AG08396 (cell line): ENCODE measurements around the gene LAIR1.
"Not testable (repeated sequence)": the region's sequence is repeated elsewhere in the genome, so short reads cannot be mapped to it uniquely, and the experiment has no call there.

Experiments
- DNase-seq: peaks from one replicate; pipeline ENCODE4 v3.0.0; 2012; ENCODE audit warnings: low spot score, mixed read lengths

The LAIR1 gene

GRCh38 chr19:54341295-54341694 is 23.4 kb downstream of the LAIR1 start:
- DNase-seq = no peak

GRCh38 chr19:54339646-54340358 is 24.9 kb downstream of the LAIR1 start:
- DNase-seq = no peak

GRCh38 chr19:54338521-54338920 is 26.2 kb downstream of the LAIR1 start:
- DNase-seq = no peak

- DNase-seq = no peak
Observed at GRCh38 chr19:54337858-54338230, 26.9 kb downstream of the LAIR1 start.

- DNase-seq = no peak
Observed at GRCh38 chr19:54336893-54337857, 27.6 kb downstream of the LAIR1 start.

GRCh38 chr19:54335979-54336892 is 28.5 kb downstream of the LAIR1 start:
- no peak for DNase-seq

GRCh38 chr19:54335164-54335563 is 29.6 kb downstream of the LAIR1 start:
- DNase-seq = no peak

- no peak for DNase-seq
Observed at GRCh38 chr19:54333586-54334298, 31.0 kb downstream of the LAIR1 start.

GRCh38 chr19:54332149-54332548 is 32.6 kb downstream of the LAIR1 start:
- DNase-seq = no peak

- DNase-seq = no peak
Observed at GRCh38 chr19:54331626-54332025, 33.1 kb downstream of the LAIR1 start.

GRCh38 chr19:54329476-54330165 is 35.1 kb downstream of the LAIR1 start:
- no peak for DNase-seq

GRCh38 chr19:54328781-54329180 is 36.0 kb downstream of the LAIR1 start:
- DNase-seq = not testable (repeated sequence)

- DNase-seq = no peak
Observed at GRCh38 chr19:54325631-54326030, 39.1 kb downstream of the LAIR1 start.

GRCh38 chr19:54325194-54325621 is 39.5 kb downstream of the LAIR1 start:
- DNase-seq = peak; percentile 49

GRCh38 chr19:54324071-54324470 is 40.7 kb downstream of the LAIR1 start:
- DNase-seq = no peak

- DNase-seq = not testable (repeated sequence)
Observed at GRCh38 chr19:54322934-54323333, 41.8 kb downstream of the LAIR1 start.

GRCh38 chr19:54322295-54322694 is 42.4 kb downstream of the LAIR1 start:
- not testable (repeated sequence) for DNase-seq

- DNase-seq = no peak
Observed at GRCh38 chr19:54319892-54320670, 44.6 kb downstream of the LAIR1 start.

- DNase-seq = no peak
Observed at GRCh38 chr19:54319049-54319448, 45.7 kb downstream of the LAIR1 start.

- DNase-seq = no peak
Observed at GRCh38 chr19:54317965-54318240, 46.8 kb downstream of the LAIR1 start.
